Natural killer cell (primary cell): ENCODE results near the gene CRTC1. TPM values are rescaled to one million over a fixed set of nuclear protein-coding genes. Genes with fewer than 3 reads are reported as not detected.

Experiments used
- ATAC-seq, 3 donors: fragments of 150-1000 bp in 2 of 3; fragments of 200-7000 bp in 1 of 3; cut with Tn5 transposase; 1 replicate in 1 of 3; 2 replicates in 2 of 3; pipeline ENCODE4 v1.10.0; 2021; ENCODE audit warnings: mild to moderate bottlenecking in 2 of 3, moderate library complexity in 2 of 3
- DNase-seq, 2 donors: peaks; one replicate each; pipeline versions ENCODE4 v3.0.0 to v3.0.0-alpha.2; 2013 to 2021; ENCODE audit warnings: mixed read lengths in 1 of 2
- H3K27ac ChIP-seq: one replicate; pipeline ENCODE4 v1.5.1; 2013; ENCODE audit warnings: mild to moderate bottlenecking, low read length
- H3K27me3 ChIP-seq: one replicate; pipeline ENCODE4 v1.6.1; 2013; ENCODE audit warnings: low read length; ENCODE audit not compliant: control insufficient read depth, insufficient read depth
- H3K36me3 ChIP-seq: one replicate; pipeline ENCODE4 v1.6.1; 2013; ENCODE audit warnings: low read length; ENCODE audit not compliant: control insufficient read depth, insufficient read depth
- H3K4me1 ChIP-seq: one replicate; pipeline ENCODE4 v1.6.1; 2013; ENCODE audit warnings: low read length; ENCODE audit not compliant: control insufficient read depth, insufficient read depth
- H3K4me3 ChIP-seq: one replicate; pipeline ENCODE4 v1.5.1; 2013; ENCODE audit warnings: low read length
- H3K9me3 ChIP-seq: one replicate; pipeline ENCODE4 v1.6.1; 2013; ENCODE audit warnings: low read length; ENCODE audit not compliant: control insufficient read depth, insufficient read depth
- H3K27ac Mint-ChIP-seq, 2 donors: one replicate each; pipeline ENCODE4 v1.8.0; 2022; ENCODE audit warnings: mild to moderate bottlenecking in 2 of 2, mixed read lengths in 2 of 2, moderate library complexity in 1 of 2
- H3K27me3 Mint-ChIP-seq, 2 donors: one replicate each; pipeline ENCODE4 v1.8.0; 2022; ENCODE audit warnings: low read depth in 2 of 2, mixed read lengths in 2 of 2
- H3K36me3 Mint-ChIP-seq: one replicate; pipeline ENCODE4 v1.8.0; 2022; ENCODE audit warnings: mixed read lengths
- H3K4me1 Mint-ChIP-seq, 2 donors: one replicate each; pipeline ENCODE4 v1.8.0; 2022; ENCODE audit warnings: mixed read lengths in 2 of 2
- H3K4me3 Mint-ChIP-seq: one replicate; pipeline ENCODE4 v1.8.0; 2022; ENCODE audit warnings: mild to moderate bottlenecking, moderate library complexity, mixed read lengths
- H3K9me3 Mint-ChIP-seq, 2 donors: one replicate each; pipeline ENCODE4 v1.8.0; 2022; ENCODE audit warnings: mixed read lengths in 2 of 2
- CTCF ChIP-seq: fragments of 200-600 bp; IDR thresholded peaks from one replicate; pipeline ENCODE4 v1.8.0; 2022; ENCODE audit warnings: antibody characterized with exemption
- WGBS: methylation state at CpG from one replicate; pipeline ENCODE4 v1.1.7; 2013; ENCODE audit warnings: missing lambda C conversion rate; ENCODE audit not compliant: insufficient coverage; 5-methylcytosine and 5-hydroxymethylcytosine counted together
- intact Hi-C: fragments of 100-400 bp; cut with micrococcal nuclease; formaldehyde crosslinking; loops from one replicate; pipeline ENCODE4 v1.14.2; 2022
- total RNA-seq, 4 donors: library from RNA; stranded (reverse); fragments of 120-200 nt in 1 of 4; gene quantifications; one replicate each; pipeline versions ENCODE4 v1.2.3 to v1.2.4, GENCODE V29; 2013 to 2022

Gene CRTC1
- total RNA-seq, 3 donors from 2014 or later (not counting 1 experiment from before 2014, with no cell fraction given), result 14.1 to 17.0 (median 14.3) TPM

- Mint-ChIP-seq H3K27ac (no peak overlapping the region), H3K4me1 (peaks cover 13 to 24% of the 10 kb centered on the region in 2 donors), H3K9me3 (no peaks in the 10 kb centered on the region), H3K4me3 (no peak overlapping the region), H3K27me3 (peaks cover 44 to 50% of the 10 kb centered on the region in 2 donors), H3K36me3 (no peaks in the 10 kb centered on the region)
- Histone ChIP-seq H3K27me3 (peaks cover 35% of the 10 kb centered on the region), H3K27ac (no peak overlapping the region), H3K4me1 (peaks cover 24% of the 10 kb centered on the region), H3K9me3 (no peaks in the 10 kb centered on the region), H3K4me3 (no peak overlapping the region), H3K36me3 (no peaks in the 10 kb centered on the region)
- no peak for DNase-seq
- ATAC-seq, result no peak
- no peak for TF ChIP-seq CTCF
- 76% methylated on average over 13 of the region's 13 CpGs for WGBS
- intact Hi-C loops, result no loop called here
Measured at GRCh38 chr19:18793144-18794028, 109.9 kb downstream of the CRTC1 start.

- H3K9me3 Mint-ChIP-seq, result no peaks in the 10 kb centered on the region
- intact Hi-C loops, result no loop called here
- H3K4me3 ChIP-seq, result no peak overlapping the region
- H3K27ac ChIP-seq, result no peak overlapping the region
- ATAC-seq, result no peak
- H3K4me1 ChIP-seq, result peaks cover 19% of the 10 kb centered on the region
- DNase-seq, result no peak
- no peaks in the 10 kb centered on the region for H3K9me3 ChIP-seq
- TF ChIP-seq CTCF, result no peak
- H3K27me3 Mint-ChIP-seq, result peaks cover 44 to 46% of the 10 kb centered on the region in 2 donors
- 78% methylated on average over 5 of the region's 5 CpGs for WGBS
- H3K4me3 Mint-ChIP-seq, result no peak overlapping the region
- no peaks in the 10 kb centered on the region for H3K36me3 ChIP-seq
- no peaks in the 10 kb centered on the region for H3K36me3 Mint-ChIP-seq
- H3K27ac Mint-ChIP-seq, result no peak overlapping the region
- H3K4me1 Mint-ChIP-seq, result peaks cover 13 to 20% of the 10 kb centered on the region in 2 donors
- H3K27me3 ChIP-seq, result peaks cover 34% of the 10 kb centered on the region
Measured at GRCh38 chr19:18794029-18794313, 110.5 kb downstream of the CRTC1 start.

GRCh38 chr19:18794692-18795091 is 111.2 kb downstream of the CRTC1 start:
- 92% methylated on average over 5 of the region's 6 CpGs for WGBS
- peaks cover 7 to 13% of the 10 kb centered on the region in 2 donors for H3K4me1 Mint-ChIP-seq
- no peaks in the 10 kb centered on the region for H3K36me3 Mint-ChIP-seq
- Histone ChIP-seq H3K4me1 (peaks cover 12% of the 10 kb centered on the region), H3K27me3 (peaks cover 32% of the 10 kb centered on the region), H3K4me3 (no peak overlapping the region), H3K9me3 (no peaks in the 10 kb centered on the region), H3K36me3 (no peaks in the 10 kb centered on the region), H3K27ac (no peak overlapping the region)
- ATAC-seq (no peak), DNase-seq (no peak)
- H3K4me3 Mint-ChIP-seq, result no peak overlapping the region
- peaks cover 37 to 39% of the 10 kb centered on the region in 2 donors for H3K27me3 Mint-ChIP-seq
- intact Hi-C loops, result no loop called here
- H3K9me3 Mint-ChIP-seq, result no peaks in the 10 kb centered on the region
- H3K27ac Mint-ChIP-seq, result no peak overlapping the region
- TF ChIP-seq CTCF, result no peak

- DNase-seq (no peak), ATAC-seq (no peak)
- TF ChIP-seq CTCF, result no peak
- peaks cover 4% of the 10 kb centered on the region for H3K4me1 ChIP-seq
- no peaks in the 10 kb centered on the region for H3K9me3 ChIP-seq
- H3K4me3 ChIP-seq, result no peak overlapping the region
- no peak overlapping the region for H3K4me3 Mint-ChIP-seq
- H3K27me3 Mint-ChIP-seq, result peaks cover 30 to 32% of the 10 kb centered on the region in 2 donors
- peaks cover under 1 to 4% of the 10 kb centered on the region in 2 donors for H3K4me1 Mint-ChIP-seq
- no peaks in the 10 kb centered on the region for H3K9me3 Mint-ChIP-seq
- H3K27me3 ChIP-seq, result peaks cover 30% of the 10 kb centered on the region
- H3K36me3 Mint-ChIP-seq, result no peaks in the 10 kb centered on the region
- intact Hi-C loops, result no loop called here
- H3K27ac Mint-ChIP-seq, result no peak overlapping the region
- H3K36me3 ChIP-seq, result no peaks in the 10 kb centered on the region
- 15% methylated on average over 21 of the region's 21 CpGs for WGBS
- H3K27ac ChIP-seq, result no peak overlapping the region
Measured at GRCh38 chr19:18795540-18795939, 112.1 kb downstream of the CRTC1 start.
